NT2/D1 (cell line): Measurements from ENCODE around the gene FOXK1.

Experiments
- DNase-seq: peaks from one replicate; pipeline ENCODE4 v3.0.0-alpha.2; 2011; ENCODE audit warnings: low read depth, low spot score
- H3K27me3 ChIP-seq: 2 replicates; pipeline ENCODE4 v1.6.0; 2011; ENCODE audit warnings: mild to moderate bottlenecking; ENCODE audit not compliant: insufficient read length, insufficient read depth
- H3K36me3 ChIP-seq: 2 replicates; pipeline ENCODE4 v1.6.1; 2011; ENCODE audit warnings: mild to moderate bottlenecking, low read length, mixed read lengths; ENCODE audit not compliant: insufficient read depth, insufficient read length
- H3K4me1 ChIP-seq: 2 replicates; pipeline ENCODE4 v1.5.1; 2011; ENCODE audit not compliant: insufficient read depth, insufficient read length
- H3K4me3 ChIP-seq: 2 replicates; pipeline ENCODE4 v1.5.1; 2011; ENCODE audit warnings: low read depth; ENCODE audit not compliant: insufficient read length
- H3K9ac ChIP-seq: 2 replicates; pipeline ENCODE4 v1.6.0; 2011; ENCODE audit warnings: low read depth; ENCODE audit not compliant: insufficient read length
- H3K9me3 ChIP-seq: 2 replicates; pipeline ENCODE4 v1.5.1; 2011; ENCODE audit warnings: mild to moderate bottlenecking, low read length; ENCODE audit not compliant: insufficient read depth
- SUZ12 ChIP-seq: IDR thresholded peaks from 2 replicates; pipeline ENCODE4 v1.6.1; 2011; ENCODE audit not compliant: insufficient read length, insufficient read depth; ENCODE audit errors: extremely low read depth
- YY1 ChIP-seq: IDR thresholded peaks from 2 replicates; pipeline ENCODE4 v1.6.1; 2011; ENCODE audit not compliant: insufficient read length, insufficient read depth
- ZNF274 ChIP-seq: IDR thresholded peaks from 2 replicates; pipeline ENCODE4 v1.6.1; 2011; ENCODE audit warnings: mild to moderate bottlenecking, low read depth, low read length

The FOXK1 gene

DNA sequence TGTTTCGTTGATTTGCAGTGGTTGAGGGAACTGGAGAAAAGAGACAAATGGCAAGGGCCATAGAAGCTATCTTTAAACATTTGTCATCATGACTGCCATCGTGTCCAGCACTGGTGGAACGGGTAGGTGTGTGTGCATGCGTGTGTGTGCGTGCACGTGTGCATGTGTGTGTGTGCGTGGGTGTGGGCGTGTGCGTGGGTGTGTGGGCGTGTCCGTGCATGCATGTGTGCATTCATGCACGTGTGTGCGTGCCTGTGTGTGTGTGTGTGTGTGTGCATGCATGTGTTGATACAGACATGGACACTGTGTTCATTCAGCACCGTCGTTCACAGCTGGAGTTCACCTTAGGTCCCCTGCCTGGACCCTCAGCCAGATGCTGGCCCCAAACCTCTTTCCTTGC is 55.2 kb downstream of the FOXK1 start:
- no peak overlapping the region for H3K9ac ChIP-seq
- peaks cover 11% of the 10 kb centered on the region for H3K4me1 ChIP-seq
- no peak overlapping the region for H3K4me3 ChIP-seq
- H3K27me3 ChIP-seq: peaks cover 47% of the 10 kb centered on the region
- H3K9me3 ChIP-seq: no peaks in the 10 kb centered on the region
- TF ChIP-seq YY1: no peak
- no peak for TF ChIP-seq ZNF274
- TF ChIP-seq SUZ12: no peak
- DNase-seq: no peak
- H3K36me3 ChIP-seq: peaks cover 37% of the 10 kb centered on the region

DNA sequence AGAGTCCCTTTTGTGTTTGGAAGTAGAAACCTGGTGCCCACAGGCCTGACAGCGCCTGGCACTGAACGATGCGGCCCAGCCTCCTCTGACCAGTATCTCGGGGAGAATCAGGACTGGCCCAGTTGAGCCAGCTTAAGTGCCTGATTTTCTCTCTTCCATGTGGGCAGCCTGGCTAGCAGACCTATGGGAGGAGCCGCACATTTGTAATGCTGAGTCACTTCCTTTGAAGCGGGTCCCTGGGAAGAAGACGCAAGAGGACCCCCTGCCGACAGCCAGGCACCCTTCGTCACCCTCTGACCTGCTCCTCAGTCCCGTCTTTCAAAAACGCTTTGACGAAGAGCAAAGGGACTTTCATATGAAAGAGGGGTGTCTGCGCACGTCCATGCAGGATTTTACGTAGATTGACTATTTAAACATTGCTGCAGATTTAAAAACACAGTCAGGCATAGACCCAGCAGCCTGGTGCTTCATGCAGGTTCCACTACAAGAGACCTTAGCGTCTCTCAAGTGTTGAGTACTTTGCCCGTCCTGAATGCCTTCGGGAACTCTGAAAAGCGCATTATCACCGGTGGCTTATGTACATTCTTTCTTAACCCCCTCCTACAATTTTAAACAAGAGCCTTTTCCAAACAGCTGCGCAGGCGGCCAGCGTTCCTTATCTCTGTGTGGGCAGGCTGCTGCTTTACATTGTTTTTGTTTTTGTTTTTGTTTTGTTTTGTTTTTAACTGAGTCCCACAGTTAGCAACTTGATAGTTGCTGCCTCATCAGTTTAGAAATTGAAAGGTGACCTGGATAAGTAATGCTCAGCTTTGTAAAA is 56.8 kb downstream of the FOXK1 start:
- Histone ChIP-seq H3K9ac (peak overlapping the region; percentile 51), H3K27me3 (peaks cover 62% of the 10 kb centered on the region), H3K36me3 (peaks cover 43% of the 10 kb centered on the region), H3K9me3 (no peaks in the 10 kb centered on the region), H3K4me1 (peaks cover 11% of the 10 kb centered on the region), H3K4me3 (no peak overlapping the region)
- TF ChIP-seq YY1: no peak
- no peak for TF ChIP-seq SUZ12
- TF ChIP-seq ZNF274: no peak
- DNase-seq: no peak

DNA sequence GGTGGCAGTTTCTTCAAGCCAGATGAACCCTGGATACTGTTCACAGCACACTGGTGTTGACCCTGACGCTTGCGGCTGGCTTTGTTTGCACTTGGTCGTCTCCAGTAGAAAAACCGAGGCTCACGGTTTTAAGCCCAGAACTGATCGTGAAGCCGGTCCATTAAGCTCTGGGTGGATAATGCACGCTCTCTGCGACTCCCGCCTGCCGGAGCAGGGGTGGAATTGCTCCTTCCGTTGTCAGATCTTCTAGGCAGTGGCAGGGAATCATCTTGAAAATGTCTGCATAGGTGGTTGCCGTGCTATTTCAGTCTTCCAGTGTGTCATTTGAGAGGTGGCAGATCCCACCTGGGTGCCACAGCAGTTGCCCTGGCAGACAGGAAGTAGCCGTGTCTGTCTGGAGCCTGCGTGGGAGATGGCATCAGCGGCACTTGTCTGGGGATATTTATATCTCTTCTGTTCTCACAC is 57.5 kb downstream of the FOXK1 start:
- Histone ChIP-seq H3K4me3 (no peak overlapping the region), H3K36me3 (peaks cover 42% of the 10 kb centered on the region), H3K9me3 (no peaks in the 10 kb centered on the region), H3K27me3 (peaks cover 65% of the 10 kb centered on the region), H3K9ac (no peak overlapping the region), H3K4me1 (peaks cover 14% of the 10 kb centered on the region)
- DNase-seq: no peak
- TF ChIP-seq ZNF274: no peak
- no peak for TF ChIP-seq YY1
- no peak for TF ChIP-seq SUZ12

DNA sequence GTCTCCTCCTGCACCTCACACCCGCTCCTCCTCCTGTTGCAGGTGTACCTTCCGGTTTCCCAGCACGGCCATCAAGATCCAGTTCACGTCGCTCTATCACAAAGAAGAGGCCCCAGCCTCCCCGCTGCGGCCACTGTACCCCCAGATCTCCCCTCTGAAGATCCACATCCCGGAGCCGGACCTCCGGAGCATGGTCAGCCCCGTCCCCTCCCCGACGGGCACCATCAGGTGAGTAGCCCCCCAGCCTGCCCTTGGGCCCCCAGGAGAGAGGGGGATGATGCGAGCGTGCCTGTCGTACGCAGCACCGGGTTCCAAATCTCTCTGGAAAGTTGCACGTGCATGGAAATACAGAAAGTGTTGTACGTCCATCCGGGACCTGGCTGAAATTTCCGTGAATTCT is 58.7 kb downstream of the FOXK1 start:
- no peaks in the 10 kb centered on the region for H3K9me3 ChIP-seq
- TF ChIP-seq SUZ12: no peak
- TF ChIP-seq ZNF274: no peak
- no peak for TF ChIP-seq YY1
- H3K9ac ChIP-seq: no peak overlapping the region
- peaks cover 14% of the 10 kb centered on the region for H3K4me1 ChIP-seq
- H3K36me3 ChIP-seq: peaks cover 39% of the 10 kb centered on the region
- peaks cover 66% of the 10 kb centered on the region for H3K27me3 ChIP-seq
- no peak for DNase-seq
- no peak overlapping the region for H3K4me3 ChIP-seq

DNA sequence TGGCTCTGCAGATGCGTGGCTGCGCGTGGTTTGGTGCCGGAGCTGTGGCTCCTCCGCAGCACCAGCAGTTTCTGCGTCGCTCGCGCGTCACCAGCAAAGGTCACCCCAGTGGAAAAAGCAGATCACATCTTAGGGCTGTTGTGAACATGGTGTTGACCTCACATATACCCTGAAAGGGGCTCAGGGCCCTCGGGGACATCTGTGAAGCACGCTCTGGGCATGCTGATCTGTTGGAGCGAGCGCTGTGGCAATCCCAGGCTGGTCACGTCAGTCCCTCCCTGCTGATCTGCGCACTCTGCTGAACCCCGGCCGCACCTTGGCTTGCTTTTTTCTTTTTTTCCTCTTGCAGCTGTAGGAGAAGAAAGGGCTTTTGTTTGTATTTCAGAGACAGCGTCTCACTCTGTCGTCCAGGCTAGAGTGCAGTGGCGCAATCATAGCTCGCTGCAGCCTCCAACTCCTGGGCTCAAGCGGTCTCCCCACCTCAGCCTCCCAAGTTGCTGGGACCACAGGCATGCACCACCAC is 60.0 kb downstream of the FOXK1 start:
- Histone ChIP-seq H3K36me3 (peaks cover 41% of the 10 kb centered on the region), H3K9me3 (no peaks in the 10 kb centered on the region), H3K4me3 (no peak overlapping the region), H3K4me1 (peaks cover 17% of the 10 kb centered on the region), H3K27me3 (peaks cover 74% of the 10 kb centered on the region), H3K9ac (no peak overlapping the region)
- TF ChIP-seq ZNF274: no peak
- no peak for TF ChIP-seq YY1
- TF ChIP-seq SUZ12: no peak
- DNase-seq: no peak

DNA sequence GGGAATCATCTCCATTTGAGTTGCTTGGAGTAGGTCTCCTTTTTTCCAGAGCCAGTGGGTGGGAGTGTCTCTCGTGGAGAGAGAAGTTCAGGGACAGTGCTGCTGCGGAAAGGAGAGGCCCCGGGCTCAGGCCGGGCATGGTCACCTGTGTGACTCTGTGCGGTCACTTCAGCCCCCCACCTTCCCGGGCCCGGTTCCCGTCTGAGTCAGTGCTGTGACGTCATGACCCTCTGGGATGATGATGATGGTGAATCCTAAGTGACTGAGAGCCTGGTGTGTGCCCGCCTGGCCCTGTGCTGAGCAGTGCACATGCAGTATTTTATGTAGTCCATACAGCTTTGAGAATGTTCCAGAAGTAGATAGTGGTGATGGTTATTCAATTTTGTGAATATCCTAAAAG is 60.8 kb downstream of the FOXK1 start:
- Histone ChIP-seq H3K4me1 (peaks cover 13% of the 10 kb centered on the region), H3K27me3 (peaks cover 69% of the 10 kb centered on the region), H3K9ac (no peak overlapping the region), H3K9me3 (no peaks in the 10 kb centered on the region), H3K36me3 (peaks cover 43% of the 10 kb centered on the region), H3K4me3 (no peak overlapping the region)
- DNase-seq: no peak
- TF ChIP-seq ZNF274: no peak
- no peak for TF ChIP-seq SUZ12
- no peak for TF ChIP-seq YY1
